NCI-H2107 treated with DMSO at 0.1 percent for 48 hours (cell line): ENCODE data around the gene ZNF764.
"Not testable (repeated sequence)": the region's sequence is repeated elsewhere in the genome, so short reads cannot be mapped to it uniquely, and the experiment has no call there.

Experiments used
- DNase-seq: peaks from one replicate; lab custom pipeline; 2025; ENCODE audit not compliant: unreplicated experiment; lab: John Stamatoyannopoulos, UW

Gene ZNF764

GRCh38 chr16:30551781-30552180 is 6.4 kb downstream of the ZNF764 start:
- no peak for DNase-seq

GRCh38 chr16:30548416-30549253 is 9.5 kb downstream of the ZNF764 start:
- DNase-seq: no peak

DNA sequence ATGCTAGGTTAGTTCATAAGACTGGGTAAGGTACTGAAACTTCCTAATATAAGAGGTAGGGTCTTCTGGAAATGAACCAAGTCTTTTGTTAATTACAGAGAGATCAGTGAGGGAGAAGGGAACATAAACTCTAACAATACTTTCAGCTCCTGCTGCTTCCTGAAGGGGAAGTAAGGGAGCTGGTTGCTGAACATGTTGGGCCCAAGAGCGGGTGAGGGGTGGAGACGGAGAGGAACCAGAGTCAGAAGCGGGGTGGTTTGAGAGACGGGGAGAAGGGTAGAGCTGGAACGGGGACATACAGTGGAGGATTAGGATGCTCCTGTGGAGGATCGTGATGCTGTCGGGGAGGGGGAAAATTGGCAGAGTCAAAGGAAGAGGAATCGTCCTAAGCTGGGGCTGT is 12.1 kb downstream of the ZNF764 start:
- DNase-seq: no peak

GRCh38 chr16:30543067-30543466 is 15.1 kb downstream of the ZNF764 start:
- DNase-seq: no peak

DNA sequence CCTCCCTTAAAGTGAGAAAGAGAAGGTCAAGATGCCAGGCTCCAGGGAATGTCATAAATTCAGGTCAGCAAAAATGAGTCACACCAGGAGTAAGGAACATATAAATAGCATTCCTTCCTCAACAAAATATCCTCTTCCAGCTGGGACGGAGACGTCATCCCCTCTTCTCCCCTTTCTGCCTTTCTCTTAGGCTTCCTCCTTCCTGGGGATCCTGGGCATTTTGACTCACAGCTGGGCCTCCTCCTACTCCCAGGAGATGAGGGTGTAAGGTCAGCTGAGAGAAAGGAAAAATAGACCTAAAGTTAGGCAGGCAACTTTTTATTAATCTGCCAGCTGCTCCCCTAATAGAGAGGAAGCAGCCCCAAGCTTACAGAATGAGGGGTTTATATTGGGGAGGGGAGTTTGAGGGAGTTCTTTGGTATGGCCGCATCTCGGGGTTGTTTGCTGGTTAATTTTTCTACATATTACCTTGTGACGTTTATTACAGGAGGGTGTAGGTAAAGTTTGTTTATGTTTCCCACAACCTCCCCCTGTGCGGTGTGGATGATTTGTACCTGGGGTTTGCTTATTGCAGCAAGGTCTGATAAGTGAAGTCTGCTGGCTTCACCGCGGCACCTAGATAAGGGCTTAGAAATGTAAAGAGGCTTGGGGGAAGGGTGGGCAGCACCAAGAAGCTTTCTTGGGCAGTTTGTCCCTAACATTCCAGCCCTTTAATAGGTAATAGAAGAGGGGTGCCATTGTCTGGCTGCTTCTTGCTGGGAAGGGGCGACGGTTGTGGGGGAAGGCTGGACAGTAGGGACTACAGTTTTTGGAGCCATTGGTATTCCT is 16.5 kb downstream of the ZNF764 start:
- no peak for DNase-seq

DNA sequence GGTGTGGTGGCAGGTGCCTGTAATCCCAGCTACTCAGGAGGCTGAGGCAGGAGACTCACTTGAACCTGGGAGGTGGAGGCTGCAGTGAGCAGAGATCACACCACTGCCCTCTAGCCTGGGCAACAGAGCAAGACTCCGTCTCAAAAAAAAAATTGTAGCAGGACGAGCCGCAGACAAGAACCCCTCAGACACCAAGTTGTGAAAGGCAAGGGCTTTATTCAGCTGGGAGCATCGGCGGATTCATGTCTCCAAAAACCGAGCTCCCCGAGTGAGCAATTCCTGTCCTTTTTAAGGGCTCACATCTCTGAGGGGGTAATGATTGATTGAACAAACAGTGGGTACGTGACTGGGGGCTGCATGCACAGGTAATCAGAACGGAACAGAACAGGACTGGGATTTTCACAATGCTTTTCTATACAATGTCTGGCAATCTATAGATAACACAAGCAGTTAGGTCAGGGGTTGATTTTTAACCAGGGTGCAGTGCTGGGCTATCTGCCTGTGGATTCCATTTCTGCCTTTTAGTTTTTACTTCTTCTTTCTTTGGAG is 17.2 kb downstream of the ZNF764 start:
- not testable (repeated sequence) for DNase-seq

GRCh38 chr16:30539986-30540526 is 18.1 kb downstream of the ZNF764 start:
- DNase-seq: not testable (repeated sequence)

DNA sequence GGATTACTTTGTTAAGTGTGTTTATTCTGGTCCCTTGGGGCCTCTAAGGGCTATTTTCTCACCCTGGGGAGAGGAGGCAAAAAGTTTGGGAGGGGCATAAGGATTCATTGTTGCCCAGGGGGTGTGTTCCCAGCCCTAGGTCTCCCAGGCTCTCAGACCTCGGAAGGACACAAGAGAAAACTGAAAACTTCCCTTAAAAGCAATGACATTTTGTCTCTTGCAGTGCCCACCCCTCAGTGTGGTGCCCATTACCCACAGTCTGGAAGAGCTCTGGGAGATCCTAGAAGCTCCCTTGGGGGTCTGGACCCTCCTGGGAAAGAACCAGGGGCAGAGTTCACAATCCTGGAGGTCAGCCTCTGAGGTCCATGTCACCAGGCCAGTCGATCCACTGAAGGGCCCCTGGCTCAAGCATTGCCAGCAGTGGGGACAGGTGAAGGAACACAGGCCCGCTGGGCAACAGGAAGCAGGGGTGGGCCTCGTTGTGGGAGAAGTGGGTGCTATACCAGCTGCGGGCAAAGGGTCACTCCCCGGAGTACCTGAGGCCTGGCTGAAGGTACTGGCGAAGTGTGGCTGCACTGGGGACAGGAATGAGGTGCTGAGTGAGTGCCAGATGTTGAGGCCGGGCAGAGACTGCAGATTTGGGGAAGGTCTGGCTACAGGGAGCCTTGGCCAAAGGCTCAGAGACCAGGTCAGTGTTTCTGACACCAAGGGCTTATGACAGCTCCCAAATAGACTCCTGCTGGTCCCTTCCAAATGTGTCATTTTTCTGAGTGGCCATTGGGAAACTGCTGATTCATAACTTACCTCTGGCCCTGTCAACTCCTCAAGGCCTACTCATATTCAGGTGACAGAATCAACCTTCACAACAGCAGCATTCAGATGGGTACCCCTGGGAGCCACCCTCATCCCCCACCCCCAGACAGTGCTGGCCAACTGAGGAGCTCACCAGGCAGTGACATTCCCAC is 18.9 kb downstream of the ZNF764 start:
- DNase-seq: no peak

GRCh38 chr16:30536391-30537024 is 21.7 kb downstream of the ZNF764 start:
- not testable (repeated sequence) for DNase-seq

- DNase-seq: peak; percentile 53
Measured at GRCh38 chr16:30535777-30536190, 22.4 kb downstream of the ZNF764 start.

GRCh38 chr16:30535106-30535776 is 22.9 kb downstream of the ZNF764 start:
- DNase-seq: no peak

GRCh38 chr16:30534368-30535105 is 23.6 kb downstream of the ZNF764 start, which contains the start of gene ZNF747:
ZNF747 (minus strand) TSS chr16:30534858; CDS start chr16:30534679, 179 bp downstream.
- peak; percentile 67 for DNase-seq

GRCh38 chr16:30533748-30534367 is 24.3 kb downstream of the ZNF764 start:
- no peak for DNase-seq

DNA sequence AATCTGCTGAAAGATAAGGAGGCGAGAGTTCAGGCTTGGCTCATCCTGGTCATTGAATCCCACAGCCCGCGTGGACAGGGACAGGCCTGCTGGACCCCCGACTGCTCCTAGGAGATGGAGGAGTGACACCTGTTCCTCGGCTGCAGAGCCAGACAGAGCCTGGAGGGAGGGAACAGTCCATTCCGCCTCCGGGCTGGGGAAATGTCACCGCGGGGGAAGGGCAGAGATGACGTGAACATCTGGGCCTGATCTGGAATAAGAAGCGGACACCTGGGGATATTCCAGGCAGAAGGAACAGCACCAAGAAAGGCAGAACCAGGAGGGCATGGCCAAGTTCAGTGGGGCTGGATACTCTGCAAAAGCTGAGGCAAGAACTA is 25.0 kb downstream of the ZNF764 start:
- no peak for DNase-seq

- no peak for DNase-seq
Measured at GRCh38 chr16:30532285-30533145, 25.7 kb downstream of the ZNF764 start.

DNA sequence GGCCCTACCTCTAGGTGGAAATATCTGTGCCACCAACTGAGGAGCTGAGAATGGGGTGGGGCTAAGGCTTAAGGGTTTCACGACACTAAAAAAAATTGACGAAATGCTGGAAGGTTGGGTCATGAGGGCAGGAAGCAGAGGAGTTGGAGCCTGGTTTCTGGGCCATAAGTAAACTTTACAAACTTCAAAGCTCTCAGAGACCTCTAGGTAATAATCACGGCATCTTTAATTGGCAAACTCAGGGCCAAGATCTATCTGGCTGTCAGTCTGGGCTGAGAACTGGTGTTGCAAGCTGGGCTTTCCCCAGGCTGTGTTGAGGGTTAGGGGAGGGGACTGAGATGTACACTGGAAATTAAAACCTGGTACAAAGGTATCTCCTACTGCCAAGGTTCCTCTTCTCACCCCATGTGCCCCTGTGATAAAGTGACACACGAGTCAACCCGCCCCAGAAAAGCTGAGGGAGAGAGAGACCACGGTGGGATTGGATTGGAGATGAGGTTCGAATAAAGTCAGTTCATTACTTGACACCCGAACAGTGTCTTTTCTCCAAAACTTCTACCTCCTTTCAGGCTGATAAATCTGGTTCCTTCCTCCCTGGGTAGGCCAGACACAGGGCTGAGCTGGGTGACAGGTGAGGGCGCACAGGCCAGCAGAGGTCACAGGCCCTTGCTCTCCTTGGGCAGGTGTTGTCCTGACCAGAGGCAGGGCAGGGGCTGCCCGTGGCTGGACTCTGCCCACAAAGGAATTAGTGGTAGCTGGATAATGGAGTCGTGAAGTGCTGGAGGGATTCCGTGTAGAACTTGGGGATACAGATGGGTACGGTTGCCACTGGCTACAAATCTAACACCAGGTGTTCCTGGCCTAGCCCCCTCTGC is 27.8 kb downstream of the ZNF764 start:
- no peak for DNase-seq
